Common myeloid progenitor, CD34-positive (primary cell): ENCODE measurements around the gene GLRX5.

Experiments
- CTCF ChIA-PET: fragments of 350-600 bp; sonication (Branson Sonifier 250); formaldehyde crosslinking; loops from one replicate; lab custom pipeline; 2021; ENCODE audit warnings: antibody characterized with exemption; lab: Charles Lee
- POLR2A ChIA-PET: fragments of 350-600 bp; sonication (Branson Sonifier 250); formaldehyde crosslinking; loops from one replicate; lab custom pipeline; 2021; ENCODE audit warnings: antibody characterized with exemption; lab: Charles Lee
- DNase-seq, 3 donors: peaks; one replicate each; pipeline versions ENCODE4 v3.0.0 to v3.0.0-alpha.2; 2013
- H3K27ac ChIP-seq, 2 experiments: 1 replicate in 1 of 2; 2 replicates in 1 of 2; pipeline ENCODE4 v1.7.0; 2013; ENCODE audit warnings: inconsistent platforms in 2 of 2, low read length in 2 of 2, mild to moderate bottlenecking in 2 of 2, low read depth in 1 of 2, moderate library complexity in 1 of 2; ENCODE audit not compliant: severe bottlenecking in 2 of 2, insufficient read depth in 1 of 2, poor library complexity in 1 of 2
- H3K27me3 ChIP-seq, 5 experiments: replicated peaks in 2 of 5; 1 replicate in 3 of 5; 2 replicates in 2 of 5; pipeline versions ENCODE4 v1.6.1 to v1.7.0; 2013; ENCODE audit warnings: low read length in 4 of 5, mild to moderate bottlenecking in 2 of 5, moderate library complexity in 2 of 5, inconsistent platforms in 1 of 5; ENCODE audit not compliant: insufficient read depth in 5 of 5, control insufficient read depth in 4 of 5
- H3K36me3 ChIP-seq, 4 experiments: 1 replicate in 2 of 4; 2 replicates in 2 of 4; pipeline versions ENCODE4 v1.6.1 to v1.7.0; 2013; ENCODE audit warnings: low read length in 3 of 4, control low read depth in 1 of 4, mild to moderate bottlenecking in 1 of 4; ENCODE audit not compliant: control insufficient read depth in 4 of 4, insufficient read depth in 4 of 4
- H3K4me1 ChIP-seq, 4 experiments: 1 replicate in 3 of 4; 2 replicates in 1 of 4; pipeline versions ENCODE4 v1.6.1 to v1.7.1; 2013; ENCODE audit warnings: low read length in 3 of 4, mild to moderate bottlenecking in 3 of 4, control low read depth in 1 of 4, inconsistent platforms in 1 of 4, moderate library complexity in 1 of 4; ENCODE audit not compliant: control insufficient read depth in 4 of 4, insufficient read depth in 4 of 4; ENCODE audit errors: control extremely low read depth in 1 of 4
- H3K4me3 ChIP-seq, 7 experiments: 1 replicate in 4 of 7; 2 replicates in 3 of 7; pipeline versions ENCODE4 v1.5.1 to v1.7.0; 2013; ENCODE audit warnings: mild to moderate bottlenecking in 7 of 7, low read length in 6 of 7, moderate library complexity in 6 of 7, inconsistent platforms in 2 of 7, low read depth in 2 of 7, control low read depth in 1 of 7; ENCODE audit not compliant: insufficient read depth in 4 of 7, control insufficient read depth in 1 of 7; ENCODE audit errors: extremely low read depth in 1 of 7
- H3K9me3 ChIP-seq, 5 experiments: 1 replicate in 4 of 5; 2 replicates in 1 of 5; pipeline versions ENCODE4 v1.6.1 to v1.7.1; 2013; ENCODE audit warnings: low read length in 4 of 5, mild to moderate bottlenecking in 2 of 5, inconsistent platforms in 1 of 5, low read depth in 1 of 5, moderate library complexity in 1 of 5; ENCODE audit not compliant: control insufficient read depth in 4 of 5, insufficient read depth in 2 of 5; ENCODE audit errors: control extremely low read depth in 1 of 5
- WGBS: methylation state at CpG from one replicate; pipeline ENCODE4 v1.1.5; 2013; ENCODE audit not compliant: insufficient coverage; 5-methylcytosine and 5-hydroxymethylcytosine counted together

GLRX5 gene

DNA sequence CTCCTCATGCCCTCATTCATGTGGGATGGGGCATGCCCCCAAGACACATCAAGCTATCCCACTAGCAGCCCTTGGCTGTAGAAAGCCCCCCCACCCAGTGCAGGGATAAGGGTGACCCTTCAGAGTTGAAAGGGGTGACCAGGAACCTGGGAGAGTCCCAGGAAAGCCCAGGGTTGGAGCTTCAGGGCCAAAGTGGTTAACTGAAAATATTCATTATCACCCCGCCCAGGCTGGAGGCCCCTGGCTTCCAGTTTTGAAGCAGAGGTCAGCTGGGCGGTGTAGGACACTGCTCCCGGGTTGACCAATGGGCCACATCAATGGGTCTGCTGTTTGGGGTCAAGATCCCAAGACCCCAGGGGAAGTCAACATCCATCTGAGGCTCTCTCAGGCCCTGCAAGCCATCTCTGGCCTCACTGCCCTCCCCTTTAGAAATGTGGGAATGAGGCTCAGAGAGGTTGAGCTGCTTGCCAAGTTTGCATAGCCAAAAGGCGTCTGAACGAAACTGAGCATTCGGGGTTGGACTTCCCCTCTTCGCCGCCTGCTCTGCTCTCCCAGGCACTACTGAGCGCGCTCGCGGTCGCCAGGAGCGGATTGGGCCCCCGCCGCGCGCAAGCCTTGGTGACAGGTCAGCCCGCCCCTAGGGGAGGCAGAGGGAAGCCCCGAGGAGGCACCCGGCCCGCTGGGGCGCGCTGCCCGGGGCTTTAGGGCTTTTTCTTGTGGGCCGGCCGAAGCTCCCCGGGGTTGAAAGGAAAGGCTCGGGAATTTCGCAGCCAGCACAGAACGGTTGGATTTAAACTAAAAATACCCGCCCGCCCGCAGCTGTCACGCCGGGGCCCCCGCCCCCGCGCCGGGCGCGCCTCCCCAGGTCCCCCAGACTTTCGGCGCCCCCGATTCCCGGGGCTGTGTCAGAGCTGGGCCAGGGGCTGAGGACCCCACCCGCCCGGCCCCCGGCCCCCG is 19.0 kb upstream of the GLRX5 start:
- Histone ChIP-seq H3K4me1 (peaks cover 24 to 73% (median 68%) of the 10 kb centered on the region in 4 experiments), H3K36me3 (peaks cover 0 to under 1% (median 0%) of the 10 kb centered on the region in 4 experiments), H3K27me3 (no peaks in the 10 kb centered on the region), H3K9me3 (no peaks in the 10 kb centered on the region), H3K4me3 (peak overlapping the region in 6 of 7 experiments; percentile 40 to 80 (median 68)), H3K27ac (peak overlapping the region in 1 of 2 experiments; percentile 34)
- 3% methylated on average over 33 of the region's 50 CpGs for WGBS
- peak; percentile 87 to 95 (median 92) for DNase-seq
- CTCF ChIA-PET, result interaction anchor here (0.6 to 4.4 kb wide), 16 partner anchors 8 to 75 kb away, joined by 3 to 44 read pairs (median 4); no protein-coding TSS in a partner anchor
- POLR2A ChIA-PET, result interaction anchor here (0.7 kb wide), 1 partner anchor 71 kb away, joined by 3 read pairs; no protein-coding TSS in a partner anchor

DNA sequence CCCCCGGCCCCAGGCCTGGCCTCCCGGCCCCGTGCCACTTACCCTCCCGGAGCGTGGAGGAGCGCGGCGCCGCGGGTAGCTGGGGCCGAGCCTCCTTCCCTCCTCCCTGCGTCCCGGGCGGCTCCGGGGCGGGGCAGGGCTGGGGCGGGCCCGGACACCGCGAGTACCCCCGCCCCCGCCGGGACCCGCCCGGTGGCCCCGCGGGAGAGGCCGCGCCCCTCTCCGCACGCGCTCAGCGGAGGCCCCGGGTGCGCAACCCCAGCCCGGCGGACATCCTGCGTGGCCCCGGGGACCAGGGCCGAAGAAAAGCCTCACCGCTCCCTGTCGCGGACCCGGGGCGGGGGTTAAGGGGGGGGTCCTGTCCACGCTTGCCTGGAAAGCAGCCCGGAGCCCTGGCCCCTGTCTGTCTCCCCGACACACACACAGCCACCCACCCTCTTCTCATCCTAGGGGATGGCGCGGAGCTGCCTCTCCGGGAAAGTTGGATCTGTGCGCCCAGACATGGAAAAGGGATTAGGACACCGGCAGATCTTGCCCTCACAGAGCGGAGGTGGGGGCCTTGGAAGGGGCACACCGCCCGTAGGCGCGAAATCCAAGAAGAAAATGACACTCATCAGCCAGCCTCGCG is 18.2 kb upstream of the GLRX5 start, which contains the start of gene SYNE3:
Gene SYNE3, minus strand, starts transcription at position 97 of the 628 bp plus-strand sequence. CDS start 40,829 bp downstream, outside the sequence.
- 11% methylated on average over 17 of the region's 60 CpGs for WGBS
- Histone ChIP-seq H3K36me3 (no peaks in the 10 kb centered on the region), H3K4me3 (peak within 1 kb of the TSS in 6 of 7 experiments; percentile 40 to 80 (median 68)), H3K4me1 (peaks cover 24 to 75% (median 70%) of the 10 kb centered on the region in 4 experiments), H3K9me3 (no peaks in the 10 kb centered on the region), H3K27me3 (no peaks in the 10 kb centered on the region), H3K27ac (peak within 1 kb of the TSS in 1 of 2 experiments; percentile 34)
- POLR2A ChIA-PET, result interaction anchor here (0.7 kb wide), 1 partner anchor 72 kb away, joined by 3 read pairs; no protein-coding TSS in a partner anchor
- CTCF ChIA-PET, result interaction anchor here (0.6 to 4.4 kb wide), 10 partner anchors 9 to 76 kb away, joined by 3 to 44 read pairs (median 5); no protein-coding TSS in a partner anchor
- DNase-seq, result peak in 1 of 3 donors; percentile 55

DNA sequence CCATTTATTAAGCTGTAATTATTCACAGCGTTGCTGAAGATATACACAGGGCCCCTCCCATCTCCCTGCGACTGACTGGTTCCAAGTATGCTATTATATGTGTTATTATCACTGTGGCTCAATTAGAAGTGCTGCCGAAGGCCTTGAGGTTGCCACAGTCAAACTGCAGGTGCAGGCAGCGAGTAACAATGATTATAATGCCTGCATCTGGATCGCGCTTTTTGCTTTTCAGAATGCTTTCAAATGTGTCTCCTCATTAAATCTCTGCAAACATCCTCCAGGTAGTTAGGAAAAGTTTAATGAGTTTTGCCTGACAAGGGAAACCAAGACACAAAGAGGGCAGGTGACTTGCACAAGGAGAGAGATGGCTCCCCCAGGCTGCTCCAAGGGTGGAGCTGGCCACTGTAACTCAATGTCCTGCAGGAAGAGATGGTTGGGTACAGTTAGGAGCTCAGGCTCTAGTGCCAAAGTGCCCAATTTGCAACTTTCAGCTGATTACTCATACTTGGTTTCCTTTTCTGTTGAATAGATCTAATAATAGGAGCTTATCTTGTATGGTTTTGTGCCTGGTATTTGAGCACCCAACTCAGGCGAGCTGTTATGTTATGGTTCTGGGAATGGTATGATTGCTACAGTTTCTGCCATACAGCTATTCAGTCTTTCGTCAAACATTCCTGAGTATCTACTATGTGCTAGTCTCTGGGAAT is 16.7 kb upstream of the GLRX5 start:
- CTCF ChIA-PET, result interaction anchor here (0.9 to 14.8 kb wide), 13 partner anchors 10 to 70 kb away, joined by 3 to 259 read pairs (median 4); no protein-coding TSS in a partner anchor
- H3K4me1 ChIP-seq, result peaks cover 33 to 84% (median 78%) of the 10 kb centered on the region in 4 experiments

DNA sequence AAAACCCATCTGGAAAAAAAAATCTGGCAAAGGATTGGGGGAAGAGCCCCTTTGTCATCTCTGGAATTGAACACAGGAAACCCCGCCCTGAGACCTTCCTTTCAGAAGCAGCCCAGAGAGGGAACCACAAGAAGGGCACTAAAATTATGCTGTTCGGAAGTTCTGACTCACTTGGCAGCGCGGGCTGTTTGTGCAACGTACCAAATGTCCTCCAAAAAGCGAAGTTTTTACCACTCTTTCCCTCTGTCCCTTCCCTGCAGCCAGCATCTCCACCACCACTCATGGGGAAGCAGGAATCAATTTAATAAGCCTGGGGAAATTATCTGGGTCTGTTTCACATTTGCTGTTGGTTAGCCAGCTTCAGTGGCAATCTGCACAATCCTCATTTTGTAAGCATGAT is 15.2 kb upstream of the GLRX5 start:
- Histone ChIP-seq H3K36me3 (no peaks in the 10 kb centered on the region), H3K4me3 (peak overlapping the region in 6 of 7 experiments; percentile 8 to 75 (median 44)), H3K27ac (peak overlapping the region in 1 of 2 experiments; percentile 62), H3K4me1 (peaks cover 35 to 86% (median 78%) of the 10 kb centered on the region in 4 experiments), H3K27me3 (no peaks in the 10 kb centered on the region), H3K9me3 (no peaks in the 10 kb centered on the region)
- ChIA-PET POLR2A (interaction anchor here (0.6 to 0.8 kb wide), 2 partner anchors 11 to 46 kb away, joined by 3 read pairs; no protein-coding TSS in a partner anchor), CTCF (interaction anchor here (0.8 to 14.8 kb wide), 6 partner anchors 8 to 91 kb away, joined by 3 to 259 read pairs (median 5); no protein-coding TSS in a partner anchor)
- 0% methylated on average over 6 of the region's 6 CpGs for WGBS
- peak; percentile 64 to 87 (median 80) for DNase-seq

More for the DNA sequence above, 16.7 kb upstream of the GLRX5 start:
- H3K9me3 ChIP-seq, result no peaks in the 10 kb centered on the region
- no peak for DNase-seq
- WGBS, result 81% methylated on average over 5 of the region's 8 CpGs
- POLR2A ChIA-PET, result no interaction called here
- H3K4me3 ChIP-seq, result peak overlapping the region in 3 of 7 experiments; percentile 2 to 43 (median 37)
- no peak overlapping the region for H3K27ac ChIP-seq
- no peaks in the 10 kb centered on the region for H3K27me3 ChIP-seq
- no peaks in the 10 kb centered on the region for H3K36me3 ChIP-seq

DNA sequence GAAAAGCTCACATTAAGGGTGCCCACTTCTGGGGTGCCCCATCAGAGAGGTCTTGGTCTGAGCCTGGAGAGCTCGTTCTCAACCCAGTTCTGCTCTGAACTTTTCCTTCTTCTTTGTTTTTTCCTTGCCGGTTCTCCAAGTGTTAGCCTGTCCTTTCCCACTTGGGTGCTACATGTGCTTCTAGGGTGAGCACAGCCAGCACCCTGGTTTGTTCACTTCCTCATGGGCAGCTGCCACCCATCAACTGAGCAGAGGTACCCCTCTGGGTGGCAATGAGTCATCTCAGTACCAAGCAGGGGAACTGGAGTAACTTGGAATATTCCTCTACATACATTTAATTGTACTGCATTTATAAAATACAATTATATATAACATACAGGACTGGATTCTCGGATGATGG is 14.5 kb upstream of the GLRX5 start:
- Histone ChIP-seq H3K36me3 (no peaks in the 10 kb centered on the region), H3K9me3 (no peaks in the 10 kb centered on the region), H3K4me1 (peaks cover 35 to 86% (median 74%) of the 10 kb centered on the region in 4 experiments), H3K27me3 (no peaks in the 10 kb centered on the region), H3K27ac (peak overlapping the region in 1 of 2 experiments; percentile 62), H3K4me3 (peak overlapping the region in 2 of 7 experiments; percentile 58 to 75)
- DNase-seq, result peak in 1 of 3 donors; percentile 71
- CTCF ChIA-PET, result interaction anchor here (0.8 to 14.8 kb wide), 5 partner anchors 7 to 92 kb away, joined by 3 to 259 read pairs (median 6); no protein-coding TSS in a partner anchor
- POLR2A ChIA-PET, result interaction anchor here (0.8 kb wide), 1 partner anchor 12 kb away, joined by 3 read pairs; no protein-coding TSS in a partner anchor
- WGBS, result 79% methylated on average over 2 of the region's 3 CpGs

DNA sequence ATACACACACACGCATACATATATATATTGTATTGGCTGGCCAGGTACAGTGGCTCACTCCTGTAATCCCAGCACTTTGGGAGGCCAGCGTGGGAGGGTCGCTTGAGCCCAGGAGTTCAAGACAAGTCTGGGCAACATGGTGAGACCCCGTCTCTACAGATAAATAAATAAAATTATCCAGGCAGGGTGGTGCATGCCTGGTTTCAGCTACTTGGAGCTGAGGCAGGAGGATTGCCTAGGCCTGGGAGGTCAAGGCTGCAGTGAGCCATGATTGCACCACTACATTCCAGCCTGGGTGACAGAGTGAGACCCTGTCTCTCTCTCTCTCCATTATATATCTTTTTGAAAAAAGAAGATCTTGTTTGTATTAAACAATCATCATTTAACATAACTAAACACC is 13.8 kb upstream of the GLRX5 start:
- POLR2A ChIA-PET, result no interaction called here
- CTCF ChIA-PET, result interaction anchor here (1.1 to 14.8 kb wide), 4 partner anchors 10 to 92 kb away, joined by 3 to 259 read pairs (median 4); no protein-coding TSS in a partner anchor
- no peak overlapping the region for H3K27ac ChIP-seq

More for the DNA sequence above, 13.8 kb upstream of the GLRX5 start:
- WGBS, result 100% methylated on average over 2 of the region's 4 CpGs
- no peak overlapping the region for H3K4me3 ChIP-seq
- peaks cover 35 to 85% (median 68%) of the 10 kb centered on the region in 4 experiments for H3K4me1 ChIP-seq
- no peaks in the 10 kb centered on the region for H3K36me3 ChIP-seq
- H3K27me3 ChIP-seq, result no peaks in the 10 kb centered on the region
- DNase-seq, result no peak
- H3K9me3 ChIP-seq, result no peaks in the 10 kb centered on the region
